ENCODE results near the gene ETV3.

The ETV3 gene

GRCh38 chr1:157137408-157138219 lies 581 bp downstream of the ETV3 start:
- DNase-seq: peak; percentile 22

DNA sequence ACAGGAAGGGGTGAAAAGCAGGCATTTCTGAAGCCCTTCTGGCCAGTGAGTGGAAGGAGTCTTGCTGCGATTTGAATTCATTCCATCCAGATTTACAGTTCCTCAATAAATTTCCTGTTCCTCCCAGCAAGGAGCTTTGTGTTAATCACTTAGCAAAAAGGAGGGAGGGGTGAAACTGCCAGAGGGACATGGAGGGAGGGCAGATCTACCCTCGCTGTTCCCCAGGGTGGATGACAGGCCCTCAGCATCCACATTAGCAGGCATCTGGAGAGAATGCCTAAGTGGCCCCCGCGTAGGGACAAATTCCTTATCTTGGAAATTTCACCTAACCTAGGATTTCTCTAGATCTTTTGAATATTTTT lies 1.2 kb downstream of the ETV3 start:
- DNase-seq: no peak

- DNase-seq: no peak
Measured at GRCh38 chr1:157136133-157136532, 2.1 kb downstream of the ETV3 start.

DNA sequence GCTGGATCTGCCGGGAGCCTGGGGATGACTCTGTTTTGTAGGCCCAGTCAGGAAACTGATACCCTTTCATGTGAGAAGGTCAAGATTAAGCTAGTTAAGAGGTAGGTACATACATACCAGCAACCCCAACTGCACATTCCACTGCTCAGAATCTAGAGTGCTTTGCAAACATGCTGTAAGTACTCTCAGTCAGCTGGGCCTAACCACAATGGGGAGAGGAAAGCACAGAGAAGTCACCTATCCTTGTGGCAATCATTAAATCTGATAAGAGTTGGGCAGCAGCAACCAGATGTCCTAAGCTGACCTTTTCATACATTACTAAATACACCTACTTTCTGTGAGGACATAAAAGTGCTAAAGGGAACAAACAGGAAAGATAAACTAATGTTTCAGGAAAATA lies 2.5 kb downstream of the ETV3 start:
- DNase-seq: no peak

DNA sequence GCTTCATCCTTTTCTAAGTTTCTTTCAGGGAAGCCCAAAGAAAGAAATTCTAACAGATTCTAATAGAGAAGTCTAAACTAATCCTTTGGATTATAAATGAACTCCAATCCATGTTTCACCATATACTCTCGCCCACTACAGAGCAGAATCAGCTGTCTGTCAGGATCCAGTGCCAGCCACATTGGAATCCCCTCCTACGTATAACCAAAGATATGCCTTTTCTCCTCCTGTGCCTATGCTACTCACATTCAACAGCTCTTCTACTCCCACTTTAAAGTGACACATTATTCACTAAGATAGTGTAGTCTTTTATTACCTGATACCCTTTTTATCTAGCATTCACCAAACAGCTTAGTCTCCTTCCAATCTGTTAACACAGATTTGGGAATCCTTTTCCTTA lies 3.1 kb downstream of the ETV3 start:
- no peak for DNase-seq

DNA sequence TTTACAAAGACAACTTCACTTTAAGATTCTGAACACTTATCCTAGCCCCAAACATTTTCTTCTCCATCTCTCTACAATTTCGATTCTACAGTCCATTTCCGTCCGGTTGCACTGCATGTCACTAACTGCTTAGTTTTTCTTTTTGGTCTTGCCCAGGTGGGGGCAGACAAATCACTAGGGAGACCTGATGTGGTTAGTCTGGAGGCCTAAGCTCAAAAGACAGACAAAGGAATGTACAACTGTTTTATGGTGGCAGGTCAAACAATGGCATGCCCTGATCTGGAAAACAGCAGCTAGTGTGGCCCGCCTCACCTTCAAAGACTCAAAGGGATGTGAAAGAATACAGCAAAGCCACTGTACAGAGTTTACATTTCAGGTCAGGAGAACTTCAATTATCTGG lies 3.8 kb downstream of the ETV3 start:
- no peak for DNase-seq

DNA sequence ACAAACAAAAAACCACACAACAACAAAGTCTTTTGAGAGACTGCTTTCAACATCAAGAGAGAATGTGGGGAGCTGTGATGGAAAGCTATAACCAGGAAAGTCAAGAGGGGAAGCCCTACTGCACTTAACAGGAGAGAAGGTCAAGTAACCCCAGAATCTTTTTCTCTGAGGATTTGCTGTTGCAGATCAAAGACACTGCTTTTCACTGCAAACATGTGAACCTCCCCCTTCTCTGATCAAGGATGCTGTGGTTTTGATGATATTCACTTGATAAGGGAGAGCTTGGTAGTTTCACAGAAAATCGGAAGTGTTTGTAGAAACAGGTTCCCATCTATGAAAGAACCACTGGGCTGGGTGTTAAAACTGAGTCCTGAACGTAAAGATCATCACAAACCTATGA lies 4.8 kb downstream of the ETV3 start:
- DNase-seq: peak; percentile 12

DNA sequence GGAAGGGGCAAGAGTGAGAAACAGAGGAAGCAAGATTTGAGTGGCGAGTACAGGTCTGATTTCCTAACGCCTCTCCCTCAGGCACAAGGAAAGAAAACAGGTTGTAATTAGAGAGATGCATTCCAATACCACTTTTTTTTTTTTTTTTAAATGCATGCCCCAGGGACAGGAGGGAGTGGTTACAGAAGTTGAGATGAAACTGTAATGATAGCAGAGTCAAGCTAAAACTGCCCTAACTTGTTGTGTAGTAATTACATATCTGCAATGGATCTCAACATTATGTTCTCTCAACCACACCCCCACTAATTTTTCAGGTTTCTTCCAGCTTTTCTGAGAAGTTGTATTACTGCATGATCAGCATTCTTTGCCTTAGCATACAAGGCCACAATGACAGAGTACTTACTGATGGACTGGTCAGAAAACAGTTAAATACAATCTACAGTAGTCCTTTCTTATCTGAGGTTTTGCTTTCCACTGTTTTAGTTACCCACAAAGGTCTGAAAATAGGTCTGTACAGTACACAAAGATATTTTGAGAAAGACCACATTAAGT lies 5.5 kb downstream of the ETV3 start:
- DNase-seq: no peak

GRCh38 chr1:157132111-157132510 lies 6.1 kb downstream of the ETV3 start:
- no peak for DNase-seq

DNA sequence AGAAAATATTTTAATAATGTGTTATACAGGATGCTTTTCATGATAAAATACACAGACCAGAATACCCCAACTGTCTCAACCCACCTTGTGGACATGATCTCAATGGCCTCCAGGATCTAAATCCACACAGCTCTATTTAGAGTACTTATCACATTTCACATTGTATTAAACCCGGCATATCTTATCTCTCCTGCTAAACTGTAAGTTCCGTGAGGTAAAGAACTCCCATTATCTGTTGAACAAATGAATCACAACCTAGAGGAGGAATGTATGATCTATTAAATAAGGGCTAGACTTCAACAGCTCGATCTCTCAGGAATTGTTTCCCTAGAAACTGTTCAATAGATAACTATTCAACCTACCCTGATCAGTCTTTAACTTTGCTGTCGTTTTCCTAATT lies 6.9 kb downstream of the ETV3 start:
- no peak for DNase-seq

GRCh38 chr1:157124855-157125254 lies 13.3 kb downstream of the ETV3 start:
- DNase-seq: no peak

DNA sequence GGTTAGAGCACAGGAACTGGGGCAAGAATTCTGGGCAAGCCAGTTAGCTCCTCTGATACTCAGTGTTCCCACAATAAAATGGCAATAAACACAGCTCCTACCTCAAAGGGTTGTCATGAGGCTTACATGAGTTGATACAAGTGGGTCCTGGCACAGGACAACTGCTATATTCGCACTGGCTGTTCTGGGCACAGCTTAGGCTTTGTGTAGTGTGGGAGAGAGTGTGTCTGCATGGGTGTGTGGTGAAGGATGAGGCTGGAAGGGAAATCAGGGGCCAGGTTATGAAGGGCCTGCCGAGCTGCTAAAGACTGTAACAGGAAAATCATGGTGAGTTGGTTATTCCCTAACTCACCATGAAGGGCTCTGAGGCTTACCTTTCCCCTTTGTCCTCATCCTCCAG lies 18.7 kb downstream of the ETV3 start:
- DNase-seq: no peak

GRCh38 chr1:157119008-157119407 lies 19.2 kb downstream of the ETV3 start:
- DNase-seq: no peak

DNA sequence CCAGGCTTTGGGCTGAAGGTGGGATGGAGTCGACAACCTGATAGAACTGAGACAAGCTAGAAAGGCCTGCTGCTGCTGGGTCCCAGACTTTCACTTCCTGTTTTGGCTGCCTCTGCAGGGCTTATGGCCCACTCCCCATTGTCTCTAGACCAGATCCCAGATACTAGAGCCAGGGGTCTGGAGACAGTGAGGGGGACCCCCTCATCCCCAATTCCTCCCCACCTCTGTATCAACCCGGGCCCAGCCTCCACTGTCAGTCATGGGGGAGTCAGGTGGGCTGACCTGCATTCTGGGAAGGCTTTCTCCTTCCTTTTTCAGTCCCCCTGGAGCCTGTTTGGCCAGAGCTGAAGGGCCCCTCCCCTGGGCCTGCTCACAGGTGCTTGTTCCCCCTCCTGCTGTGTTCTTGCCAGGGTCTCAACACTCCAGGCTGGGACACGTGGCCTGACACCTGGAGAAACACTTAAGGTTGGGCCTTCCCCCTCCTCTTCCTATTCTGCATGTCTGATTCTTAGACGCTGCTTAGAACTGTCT lies 20.6 kb downstream of the ETV3 start:
- DNase-seq: no peak

GRCh38 chr1:157116737-157117103 lies 21.5 kb downstream of the ETV3 start:
- DNase-seq: no peak

DNA sequence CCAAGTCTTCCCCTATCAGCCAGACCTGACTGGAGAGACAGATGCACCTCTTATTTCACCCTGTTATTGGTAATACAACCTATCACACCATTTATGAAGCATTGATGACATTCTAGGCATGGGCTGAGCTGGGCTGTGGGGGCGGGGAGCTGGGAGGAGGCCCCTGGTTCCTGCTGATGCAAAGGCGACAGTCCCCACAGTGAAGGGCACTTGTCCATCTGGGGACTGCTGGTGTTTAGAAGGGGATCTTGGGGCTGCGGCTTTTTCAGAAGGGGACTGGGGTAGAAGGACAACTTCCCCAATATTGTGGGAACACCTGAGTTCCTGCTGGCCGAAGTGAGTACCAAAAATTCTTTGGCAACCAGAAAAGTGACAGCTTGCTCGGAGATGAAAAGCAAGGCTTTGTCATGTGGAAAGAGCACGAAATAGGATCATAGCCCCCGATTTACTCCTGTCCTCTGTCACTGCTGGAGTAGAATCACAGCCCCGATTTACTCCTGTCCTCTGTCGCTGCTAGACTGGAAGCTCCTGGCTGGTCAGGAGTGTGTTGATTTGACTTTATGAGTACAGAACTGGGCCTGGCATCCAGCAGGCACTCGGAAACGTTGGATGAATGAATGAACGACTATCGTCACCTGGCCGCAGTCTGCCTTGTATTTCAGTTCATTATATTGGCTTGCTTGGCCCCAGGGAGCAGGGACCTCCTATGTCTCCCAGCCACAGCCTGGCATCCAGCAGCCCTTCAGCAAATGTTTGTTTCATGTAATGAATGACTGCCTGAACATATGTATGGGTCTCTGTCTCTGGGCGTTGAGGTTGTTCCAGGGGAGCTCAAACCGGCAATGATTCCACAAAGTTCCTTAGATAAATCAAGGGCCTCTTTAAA lies 22.1 kb downstream of the ETV3 start:
- no peak for DNase-seq

DNA sequence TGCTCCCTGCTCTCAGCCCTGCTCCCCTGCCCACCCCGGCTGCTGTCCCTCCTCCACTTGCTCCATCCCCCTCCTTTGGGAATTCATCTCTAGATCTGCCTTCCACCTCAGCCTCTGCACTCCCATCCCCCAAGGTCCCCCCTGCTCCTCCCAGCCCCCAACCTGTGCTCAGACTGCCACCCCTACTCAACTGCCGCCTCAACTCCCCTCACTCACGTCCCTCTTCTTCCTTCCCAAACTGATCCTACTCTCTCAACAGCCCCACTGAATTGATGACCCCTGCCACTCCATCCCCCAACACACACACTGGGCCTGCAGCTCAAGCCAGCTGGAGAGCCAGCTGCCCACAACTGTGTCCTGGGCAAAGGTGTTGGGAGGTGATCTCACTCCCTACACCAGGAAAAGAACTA lies 22.8 kb downstream of the ETV3 start:
- no peak for DNase-seq

DNA sequence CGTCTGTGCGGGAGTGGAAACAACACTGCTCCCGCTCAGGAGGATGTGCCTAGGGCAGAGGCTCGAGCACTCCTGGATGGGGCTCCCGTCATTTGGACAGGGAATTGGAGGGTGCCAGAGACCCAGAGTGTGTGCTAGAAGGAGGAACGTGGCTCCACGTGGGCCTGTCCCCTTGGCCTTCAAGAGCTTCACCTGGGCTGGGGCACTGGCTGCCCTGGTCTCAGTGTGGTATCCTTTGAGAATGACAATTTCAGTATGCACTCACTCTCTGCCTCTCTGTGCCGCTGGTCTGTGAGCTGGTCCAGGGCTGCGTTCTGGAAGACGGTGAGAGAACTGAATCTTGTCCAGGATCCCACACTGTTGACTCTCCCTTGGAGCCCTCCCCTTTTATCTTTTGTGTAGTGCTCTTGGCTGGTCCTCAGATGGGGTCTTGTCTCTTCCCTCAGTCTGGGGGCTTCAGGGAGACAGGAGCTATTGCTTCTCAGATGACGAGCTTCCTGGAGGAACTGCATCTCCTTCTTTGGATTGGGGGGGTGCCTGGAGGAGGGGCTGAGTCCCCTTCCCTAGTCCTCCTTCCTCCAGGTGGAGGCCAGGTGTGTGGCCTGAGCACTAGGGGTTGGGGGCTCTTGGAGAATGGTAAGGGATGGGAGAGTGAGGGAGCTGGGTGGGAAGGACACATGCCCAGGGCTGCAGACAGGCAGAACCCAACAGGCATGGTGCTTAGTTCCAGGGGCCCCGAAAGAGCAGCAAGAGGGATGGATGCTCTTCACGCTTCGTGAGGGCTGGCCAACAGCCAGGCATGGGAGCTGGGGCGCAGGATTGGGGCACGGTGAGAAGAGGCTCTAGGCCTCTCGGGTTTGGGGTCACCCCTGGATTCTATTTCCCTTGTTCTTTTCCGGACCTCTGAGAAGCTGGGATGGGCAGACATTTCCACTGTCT lies 23.7 kb downstream of the ETV3 start:
- no peak for DNase-seq

GRCh38 chr1:157113631-157114030 lies 24.6 kb downstream of the ETV3 start:
- DNase-seq: no peak

DNA sequence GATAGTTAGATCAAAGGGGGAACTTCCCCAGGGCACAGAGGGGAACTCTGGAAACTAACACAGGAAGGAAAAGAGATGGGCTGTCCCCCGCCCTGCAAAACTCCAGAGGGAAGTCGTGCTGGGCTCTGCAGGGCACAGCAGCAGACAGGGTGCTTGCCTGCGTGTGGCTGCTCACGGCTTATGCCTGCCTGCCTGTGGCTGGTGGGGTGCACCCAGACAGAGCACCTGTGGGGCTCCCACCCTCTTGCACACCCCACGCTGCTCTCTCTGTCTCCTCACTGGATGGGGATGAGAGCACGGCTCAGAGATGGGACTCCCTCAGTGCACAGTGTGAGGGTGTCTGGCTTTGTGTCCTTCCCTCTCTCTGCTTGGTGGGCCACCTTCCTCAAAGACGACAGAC lies 25.1 kb downstream of the ETV3 start:
- DNase-seq: no peak

DNA sequence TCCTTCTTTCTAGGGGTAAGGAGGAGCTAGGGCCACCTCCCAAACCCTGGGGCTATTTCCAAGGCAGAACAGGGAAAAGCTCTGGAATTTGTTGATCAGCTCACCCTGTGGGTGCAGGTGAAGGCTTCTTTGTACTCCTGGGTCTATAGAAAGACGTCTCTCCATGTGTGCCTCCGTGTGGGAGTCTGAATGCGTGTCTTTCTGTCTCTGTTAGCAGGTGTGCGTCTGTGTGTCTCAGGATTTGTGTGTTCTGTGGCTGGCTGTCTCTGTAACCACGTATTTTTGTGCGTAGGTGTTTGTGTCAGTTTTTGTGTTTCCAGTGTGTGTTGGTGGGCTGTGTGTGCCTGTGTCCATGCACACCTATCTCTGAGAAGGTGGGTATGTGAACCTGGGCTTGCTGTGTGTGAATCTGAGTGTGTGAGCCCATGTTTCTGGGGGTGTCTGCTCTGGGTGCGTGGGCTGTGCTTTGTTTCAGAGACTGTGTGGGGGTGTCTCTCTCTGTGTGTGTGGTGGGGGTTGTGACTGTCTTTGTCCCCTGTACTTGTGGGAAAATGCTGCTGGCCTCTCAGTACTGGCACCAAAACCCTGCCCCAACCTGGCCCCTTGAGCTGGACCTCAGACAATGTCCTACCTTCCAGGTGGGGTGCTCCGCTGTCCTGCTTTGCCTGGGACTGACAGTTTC lies 25.9 kb downstream of the ETV3 start:
- DNase-seq: no peak
